Neural cell (in vitro differentiated cells): ENCODE data around the gene SLC25A26. TPM values are rescaled to one million over a fixed set of nuclear protein-coding genes. Genes with fewer than 3 reads are reported as not detected.

Experiments
- H2AFZ ChIP-seq: fragments of 200-600, 300-800 bp; sonication (generic), shearing (Covaris generic); 2 replicates; pipeline ENCODE4 v1.6.0; 2014; ENCODE audit warnings: low read depth, mild to moderate bottlenecking, antibody characterized with exemption, low read length, moderate library complexity
- H3F3A ChIP-seq: fragments of 200-600 bp; shearing (Covaris generic); 2 replicates; pipeline ENCODE4 v1.6.1; 2016; ENCODE audit warnings: mild to moderate bottlenecking, moderate library complexity, mixed read lengths, antibody characterized with exemption, low read length; ENCODE audit not compliant: insufficient read depth, poor library complexity, severe bottlenecking
- H3K27ac ChIP-seq: fragments of 200-600, 300-800 bp; sonication (generic), shearing (Covaris generic); 2 replicates; pipeline ENCODE4 v1.5.1; 2014; ENCODE audit warnings: mild to moderate bottlenecking, low read length, moderate library complexity
- H3K27me3 ChIP-seq: fragments of 300-800, 200-600 bp; sonication (generic), shearing (Covaris generic); 2 replicates; pipeline ENCODE4 v1.6.0; 2014; ENCODE audit warnings: mild to moderate bottlenecking, low read depth, low read length, moderate library complexity; ENCODE audit not compliant: insufficient read depth
- H3K36me3 ChIP-seq: fragments of 300-800, 200-600 bp; sonication (generic), shearing (Covaris generic); 2 replicates; pipeline ENCODE4 v1.5.1; 2014; ENCODE audit warnings: mild to moderate bottlenecking, antibody characterized with exemption, low read length, moderate library complexity; ENCODE audit not compliant: insufficient read depth
- H3K4me2 ChIP-seq: fragments of 300-800, 200-600 bp; sonication (generic), shearing (Covaris generic); 2 replicates; pipeline ENCODE4 v1.6.0; 2014; ENCODE audit warnings: mild to moderate bottlenecking, low read length
- H3K4me3 ChIP-seq: fragments of 300-800, 200-600 bp; sonication (generic), shearing (Covaris generic); 2 replicates; pipeline ENCODE4 v1.5.1; 2014; ENCODE audit warnings: mild to moderate bottlenecking, low read length, moderate library complexity
- H3K79me2 ChIP-seq: fragments of 200-600 bp; shearing (Covaris generic); replicated peaks from 2 replicates; pipeline ENCODE4 v1.6.0; 2014; ENCODE audit warnings: mild to moderate bottlenecking, low read length, moderate library complexity; ENCODE audit not compliant: insufficient read depth
- H3K9ac ChIP-seq: fragments of 300-800, 200-600 bp; sonication (generic), shearing (Covaris generic); 2 replicates; pipeline ENCODE4 v1.6.1; 2016; ENCODE audit warnings: mild to moderate bottlenecking, low read length, mixed read lengths
- H3K9me2 ChIP-seq: fragments of 200-600 bp; shearing (Covaris generic); 2 replicates; pipeline ENCODE4 v1.6.1; 2016; ENCODE audit warnings: mild to moderate bottlenecking, low read length, mixed read lengths; ENCODE audit not compliant: insufficient read depth
- H3K9me3 ChIP-seq: fragments of 200-600, 300-800 bp; sonication (generic), shearing (Covaris generic); 2 replicates; pipeline ENCODE4 v1.6.1; 2016; ENCODE audit warnings: mild to moderate bottlenecking, mixed run types, low read length, moderate library complexity, mixed read lengths
- H4K20me1 ChIP-seq: fragments of 200-600 bp; shearing (Covaris generic); 2 replicates; pipeline ENCODE4 v1.6.1; 2016; ENCODE audit warnings: mild to moderate bottlenecking, mixed run types; ENCODE audit not compliant: insufficient read depth
- CTCF ChIP-seq: fragments of 450-650 bp; IDR thresholded peaks from 2 replicates; pipeline ENCODE4 v1.5.1; 2014; ENCODE audit warnings: antibody characterized with exemption, mild to moderate bottlenecking, moderate library complexity; ENCODE audit not compliant: poor library complexity, severe bottlenecking
- EP300 ChIP-seq: fragments of 450-650 bp; conservative IDR thresholded peaks from 2 replicates; pipeline ENCODE4 v1.6.1; 2014; ENCODE audit warnings: antibody characterized with exemption, mild to moderate bottlenecking, moderate library complexity; ENCODE audit not compliant: poor library complexity, severe bottlenecking
- EZH2 ChIP-seq: fragments of 200-600, 300-800 bp; shearing (Covaris generic), sonication (generic); IDR thresholded peaks from 2 replicates; pipeline ENCODE4 v1.6.1; 2014; ENCODE audit warnings: antibody characterized with exemption, low read length, borderline replicate concordance, mild to moderate bottlenecking; ENCODE audit not compliant: insufficient read depth, poor library complexity, severe bottlenecking
- MXI1 ChIP-seq: fragments of 450-650 bp; conservative IDR thresholded peaks from 2 replicates; pipeline ENCODE4 v1.6.1; 2014; ENCODE audit warnings: antibody characterized with exemption, mild to moderate bottlenecking; ENCODE audit not compliant: poor library complexity, severe bottlenecking
- POLR2AphosphoS5 ChIP-seq: IDR thresholded peaks from 2 replicates; pipeline ENCODE4 v1.6.1; 2012
- RAD21 ChIP-seq: fragments of 450-650 bp; conservative IDR thresholded peaks from 2 replicates; pipeline ENCODE4 v1.6.1; 2014; ENCODE audit warnings: antibody characterized with exemption, mild to moderate bottlenecking, moderate library complexity
- REST ChIP-seq: IDR thresholded peaks from 2 replicates; pipeline ENCODE4 v1.6.1; 2012; ENCODE audit warnings: borderline replicate concordance
- SMC3 ChIP-seq: fragments of 450-650 bp; conservative IDR thresholded peaks from 2 replicates; pipeline ENCODE4 v1.6.1; 2014; ENCODE audit warnings: antibody characterized with exemption, mild to moderate bottlenecking, moderate library complexity; ENCODE audit not compliant: poor library complexity
- TAF1 ChIP-seq: IDR thresholded peaks from 2 replicates; pipeline ENCODE4 v1.6.1; 2012; ENCODE audit warnings: low read depth
- polyA plus RNA-seq: library from polyadenylated mRNA; depleted of rRNA; stranded (reverse); fragments of >200 nt; gene quantifications from 2 replicates; pipeline ENCODE4 v1.2.3, GENCODE V29; 2014

SLC25A26 gene
- polyA plus RNA-seq, 1 donor from 2014 or later = 21.0 TPM

- H3F3A ChIP-seq = no peaks in the 10 kb centered on the region
- no peak overlapping the region for H3K9ac ChIP-seq
- H3K27ac ChIP-seq = no peak overlapping the region
- TF ChIP-seq CTCF = no peak
- no peak for TF ChIP-seq EP300
- TF ChIP-seq REST = no peak
- no peak for TF ChIP-seq EZH2
- no peak for TF ChIP-seq MXI1
- no peak for TF ChIP-seq RAD21
- no peak for TF ChIP-seq SMC3
- TF ChIP-seq POLR2AphosphoS5 = no peak
- no peak for TF ChIP-seq TAF1
- H2AFZ ChIP-seq = no peak overlapping the region
- H3K27me3 ChIP-seq = no peaks in the 10 kb centered on the region
- no peak overlapping the region for H3K4me2 ChIP-seq
- H3K9me3 ChIP-seq = no peaks in the 10 kb centered on the region
- H3K9me2 ChIP-seq = no peaks in the 10 kb centered on the region
- H3K36me3 ChIP-seq = peaks cover 6% of the 10 kb centered on the region
- no peak overlapping the region for H3K4me3 ChIP-seq
- no peaks in the 10 kb centered on the region for H4K20me1 ChIP-seq
- no peaks in the 10 kb centered on the region for H3K79me2 ChIP-seq
These were observed 161.3 kb downstream of the SLC25A26 start for GRCh38 chr3:66382142-66382541.

- Histone ChIP-seq H3K9me2 (no peaks in the 10 kb centered on the region), H3K9me3 (no peaks in the 10 kb centered on the region), H3K4me3 (no peak overlapping the region), H3K27ac (no peak overlapping the region), H4K20me1 (no peaks in the 10 kb centered on the region), H3K27me3 (no peaks in the 10 kb centered on the region), H3F3A (no peaks in the 10 kb centered on the region), H3K36me3 (peaks cover 6% of the 10 kb centered on the region), H3K79me2 (no peaks in the 10 kb centered on the region), H2AFZ (no peak overlapping the region), H3K4me2 (no peak overlapping the region), H3K9ac (no peak overlapping the region)
- TF ChIP-seq POLR2AphosphoS5 = no peak
- no peak for TF ChIP-seq EP300
- no peak for TF ChIP-seq CTCF
- TF ChIP-seq MXI1 = no peak
- no peak for TF ChIP-seq TAF1
- TF ChIP-seq REST = no peak
- TF ChIP-seq EZH2 = no peak
- TF ChIP-seq RAD21 = no peak
- no peak for TF ChIP-seq SMC3
These were observed 162.2 kb downstream of the SLC25A26 start for GRCh38 chr3:66383023-66383422.
